ENCODE results near the gene GSN. TPM values are rescaled to one million over a fixed set of nuclear protein-coding genes. Genes with fewer than 3 reads are reported as not detected.

GSN gene
- total RNA-seq = 1 to 10 TPM; 8.0 to 9.6 TPM

- Mint-ChIP-seq H3K4me1 (peaks cover 15% of the 10 kb centered on the region), H3K9me3 (no peaks in the 10 kb centered on the region), H3K36me3 (no peaks in the 10 kb centered on the region), H3K27me3 (peaks cover 7% of the 10 kb centered on the region), H3K27ac (peak within 1 kb of the TSS; percentile 23), H3K4me3 (peak within 1 kb of the TSS; percentile 72)
- ATAC-seq (ENCODE audit: low read depth) = peak; percentile 87
- POLR2A ChIA-PET = interaction anchor here (0.5 to 1.4 kb wide), 3 partner anchors 7 to 264 kb away, joined by 3 to 5 read pairs (median 4); partner anchors contain the start of gene RAB14
- peak; percentile 77 for DNase-seq
Observed at GRCh38 chr9:121267689-121268597, at the start of gene GSN. Gene GSN, plus strand, starts transcription at chr9:121268162. Its CDS starts 33,810 bp downstream, at chr9:121301972.

- peaks cover 16% of the 10 kb centered on the region for H3K36me3 Mint-ChIP-seq
- no peak for DNase-seq
- POLR2A ChIA-PET = no interaction called here
- H3K27ac Mint-ChIP-seq = no peak overlapping the region
- H3K4me1 Mint-ChIP-seq = peaks cover 9% of the 10 kb centered on the region
- no peaks in the 10 kb centered on the region for H3K27me3 Mint-ChIP-seq
- no peaks in the 10 kb centered on the region for H3K9me3 Mint-ChIP-seq
- ATAC-seq (ENCODE audit: low read depth) = no peak
- H3K4me3 Mint-ChIP-seq = no peak overlapping the region
Observed at GRCh38 chr9:121218357-121219027, 49.5 kb upstream of the GSN start.

GRCh38 chr9:121219530-121219929 lies 48.4 kb upstream of the GSN start:
- Mint-ChIP-seq H3K4me3 (no peak overlapping the region), H3K4me1 (peaks cover 8% of the 10 kb centered on the region), H3K9me3 (no peaks in the 10 kb centered on the region), H3K36me3 (peaks cover 16% of the 10 kb centered on the region), H3K27ac (no peak overlapping the region), H3K27me3 (no peaks in the 10 kb centered on the region)
- POLR2A ChIA-PET = interaction anchor here (0.5 kb wide), 1 partner anchor 509 kb away, joined by 3 read pairs; no protein-coding TSS in a partner anchor
- DNase-seq (no peak), ATAC-seq (ENCODE audit: low read depth) (no peak)

- no peak overlapping the region for H3K4me3 Mint-ChIP-seq
- DNase-seq (no peak), ATAC-seq (ENCODE audit: low read depth) (no peak)
- H3K27me3 Mint-ChIP-seq = no peaks in the 10 kb centered on the region
- no peak overlapping the region for H3K27ac Mint-ChIP-seq
- H3K36me3 Mint-ChIP-seq = peaks cover 12% of the 10 kb centered on the region
- POLR2A ChIA-PET = no interaction called here
- H3K9me3 Mint-ChIP-seq = no peaks in the 10 kb centered on the region
- H3K4me1 Mint-ChIP-seq = peaks cover 7% of the 10 kb centered on the region
Observed at GRCh38 chr9:121220996-121221663, 46.8 kb upstream of the GSN start.

GRCh38 chr9:121221664-121222055 lies 46.3 kb upstream of the GSN start:
- Mint-ChIP-seq H3K9me3 (no peaks in the 10 kb centered on the region), H3K36me3 (peaks cover 8% of the 10 kb centered on the region), H3K4me1 (peaks cover 3% of the 10 kb centered on the region), H3K4me3 (no peak overlapping the region), H3K27ac (no peak overlapping the region), H3K27me3 (no peaks in the 10 kb centered on the region)
- POLR2A ChIA-PET = no interaction called here
- DNase-seq (no peak), ATAC-seq (ENCODE audit: low read depth) (no peak)

- POLR2A ChIA-PET = no interaction called here
- Mint-ChIP-seq H3K27ac (no peak overlapping the region), H3K9me3 (no peaks in the 10 kb centered on the region), H3K4me3 (no peak overlapping the region), H3K27me3 (no peaks in the 10 kb centered on the region), H3K36me3 (peaks cover 8% of the 10 kb centered on the region), H3K4me1 (peaks cover 3% of the 10 kb centered on the region)
- no peak for DNase-seq
- no peak for ATAC-seq (ENCODE audit: low read depth)
Observed at GRCh38 chr9:121222524-121223171, 45.3 kb upstream of the GSN start.

GRCh38 chr9:121225240-121225639 lies 42.7 kb upstream of the GSN start:
- POLR2A ChIA-PET = no interaction called here
- no peaks in the 10 kb centered on the region for H3K9me3 Mint-ChIP-seq
- H3K4me1 Mint-ChIP-seq = peaks cover 2% of the 10 kb centered on the region
- ATAC-seq (ENCODE audit: low read depth) = no peak
- peaks cover 1% of the 10 kb centered on the region for H3K36me3 Mint-ChIP-seq
- H3K27me3 Mint-ChIP-seq = no peaks in the 10 kb centered on the region
- no peak overlapping the region for H3K27ac Mint-ChIP-seq
- H3K4me3 Mint-ChIP-seq = no peak overlapping the region
- DNase-seq = no peak

- Mint-ChIP-seq H3K36me3 (peaks cover 1% of the 10 kb centered on the region), H3K4me3 (no peak overlapping the region), H3K9me3 (no peaks in the 10 kb centered on the region), H3K27me3 (no peaks in the 10 kb centered on the region), H3K27ac (no peak overlapping the region), H3K4me1 (peaks cover 2% of the 10 kb centered on the region)
- ATAC-seq (ENCODE audit: low read depth) (no peak), DNase-seq (no peak)
- POLR2A ChIA-PET = no interaction called here
Observed at GRCh38 chr9:121226175-121226574, 41.8 kb upstream of the GSN start.

- H3K36me3 Mint-ChIP-seq = peaks cover 1% of the 10 kb centered on the region
- POLR2A ChIA-PET = no interaction called here
- no peak for DNase-seq
- ATAC-seq (ENCODE audit: low read depth) = no peak
- H3K9me3 Mint-ChIP-seq = no peaks in the 10 kb centered on the region
- no peak overlapping the region for H3K4me3 Mint-ChIP-seq
- no peak overlapping the region for H3K27ac Mint-ChIP-seq
- H3K4me1 Mint-ChIP-seq = peaks cover 2% of the 10 kb centered on the region
- H3K27me3 Mint-ChIP-seq = no peaks in the 10 kb centered on the region
Observed at GRCh38 chr9:121227862-121228261, 40.1 kb upstream of the GSN start.

GRCh38 chr9:121230256-121230655 lies 37.7 kb upstream of the GSN start:
- ATAC-seq (ENCODE audit: low read depth) (no peak), DNase-seq (no peak)
- H3K27ac Mint-ChIP-seq = no peak overlapping the region
- peaks cover 1% of the 10 kb centered on the region for H3K36me3 Mint-ChIP-seq
- POLR2A ChIA-PET = no interaction called here
- no peaks in the 10 kb centered on the region for H3K27me3 Mint-ChIP-seq
- no peaks in the 10 kb centered on the region for H3K9me3 Mint-ChIP-seq
- peaks cover 2% of the 10 kb centered on the region for H3K4me1 Mint-ChIP-seq
- no peak overlapping the region for H3K4me3 Mint-ChIP-seq

GRCh38 chr9:121232251-121232650 lies 35.7 kb upstream of the GSN start:
- Mint-ChIP-seq H3K36me3 (peaks cover 3% of the 10 kb centered on the region), H3K4me3 (no peak overlapping the region), H3K9me3 (no peaks in the 10 kb centered on the region), H3K27ac (no peak overlapping the region), H3K4me1 (peaks cover 2% of the 10 kb centered on the region), H3K27me3 (no peaks in the 10 kb centered on the region)
- POLR2A ChIA-PET = no interaction called here
- DNase-seq = no peak
- ATAC-seq (ENCODE audit: low read depth) = no peak

- no peaks in the 10 kb centered on the region for H3K9me3 Mint-ChIP-seq
- no peak for DNase-seq
- H3K4me1 Mint-ChIP-seq = no peaks in the 10 kb centered on the region
- no peak overlapping the region for H3K27ac Mint-ChIP-seq
- no peaks in the 10 kb centered on the region for H3K27me3 Mint-ChIP-seq
- H3K36me3 Mint-ChIP-seq = peaks cover 7% of the 10 kb centered on the region
- no peak for ATAC-seq (ENCODE audit: low read depth)
- H3K4me3 Mint-ChIP-seq = no peak overlapping the region
- POLR2A ChIA-PET = no interaction called here
Observed at GRCh38 chr9:121233906-121234831, 33.8 kb upstream of the GSN start.
